ENCODE results near the gene OLFML2B.
A peak's percentile ranks its signal among the peaks of the same experiment; 100 is the strongest.
"Not testable (repeated sequence)": the region's sequence is repeated elsewhere in the genome, so short reads cannot be mapped to it uniquely, and the experiment has no call there.

Gene OLFML2B

GRCh38 chr1:162023547-162024501 is at the start of gene OLFML2B:
Gene OLFML2B, minus strand, starts transcription at chr1:162023869. Its CDS starts 439 bp downstream, at chr1:162023430.
- H3K9me3 Mint-ChIP-seq = no peaks in the 10 kb centered on the region
- H3K27ac Mint-ChIP-seq = no peak within 1 kb of the TSS
- H3K4me1 Mint-ChIP-seq = peaks cover 10% of the 10 kb centered on the region
- peak within 1 kb of the TSS; percentile 80 for H3K4me3 Mint-ChIP-seq
- DNase-seq = peak; percentile 76
- H3K27me3 Mint-ChIP-seq = peaks cover 52% of the 10 kb centered on the region
- CTCF ChIA-PET = interaction anchor here (0.7 to 2.0 kb wide), 15 partner anchors 10 to 274 kb away, joined by 3 to 25 read pairs (median 4); partner anchors contain the start of gene DUSP12
- H3K36me3 Mint-ChIP-seq = no peaks in the 10 kb centered on the region

GRCh38 chr1:162072740-162073139 is 49.1 kb upstream of the OLFML2B start:
- peaks cover 68% of the 10 kb centered on the region for H3K27me3 Mint-ChIP-seq
- peaks cover 3% of the 10 kb centered on the region for H3K4me1 Mint-ChIP-seq
- CTCF ChIA-PET = no interaction called here
- no peak overlapping the region for H3K4me3 Mint-ChIP-seq
- no peaks in the 10 kb centered on the region for H3K36me3 Mint-ChIP-seq
- no peaks in the 10 kb centered on the region for H3K9me3 Mint-ChIP-seq
- H3K27ac Mint-ChIP-seq = no peak overlapping the region
- no peak for DNase-seq

GRCh38 chr1:162070825-162071224 is 47.2 kb upstream of the OLFML2B start:
- Mint-ChIP-seq H3K4me3 (peak overlapping the region; percentile 21), H3K27ac (no peak overlapping the region), H3K36me3 (no peaks in the 10 kb centered on the region), H3K27me3 (peaks cover 60% of the 10 kb centered on the region), H3K9me3 (no peaks in the 10 kb centered on the region), H3K4me1 (peaks cover 3% of the 10 kb centered on the region)
- no peak for DNase-seq
- CTCF ChIA-PET = interaction anchor here (1.2 to 1.5 kb wide), 2 partner anchors 21 to 321 kb away, joined by 3 to 6 read pairs; no protein-coding TSS in a partner anchor

DNA sequence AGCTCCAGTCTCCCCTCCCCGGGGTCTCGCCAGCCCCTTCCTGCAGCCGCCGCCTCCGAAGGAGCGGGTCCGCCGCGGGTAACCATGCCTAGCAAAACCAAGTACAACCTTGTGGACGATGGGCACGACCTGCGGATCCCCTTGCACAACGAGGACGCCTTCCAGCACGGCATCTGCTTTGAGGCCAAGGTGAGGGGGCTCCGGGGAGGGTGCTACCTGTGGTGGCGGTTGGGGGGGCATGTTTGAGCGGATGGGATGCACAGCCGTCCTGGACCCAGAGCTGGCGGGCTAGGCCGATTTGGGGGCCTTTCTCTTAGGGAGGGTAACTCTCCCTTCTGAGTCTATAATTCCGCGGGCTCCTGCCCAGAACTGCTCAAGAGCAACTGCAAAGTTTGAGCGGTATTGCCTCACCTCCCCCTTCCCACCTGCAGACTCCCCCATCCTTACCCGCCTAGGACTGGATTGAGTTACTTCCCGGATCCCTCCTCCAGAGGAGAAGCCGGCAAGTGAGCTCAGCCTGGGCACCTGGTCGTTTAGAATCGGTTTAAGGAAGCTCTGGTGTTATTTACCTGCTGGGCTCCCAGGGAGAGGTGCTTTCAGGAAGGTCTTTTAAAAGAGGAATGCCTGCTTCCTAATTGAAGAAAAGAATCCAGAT is 46.6 kb upstream of the OLFML2B start:
- Mint-ChIP-seq H3K36me3 (no peaks in the 10 kb centered on the region), H3K9me3 (no peaks in the 10 kb centered on the region), H3K4me3 (peak overlapping the region; percentile 75), H3K27me3 (peaks cover 61% of the 10 kb centered on the region), H3K4me1 (peaks cover 3% of the 10 kb centered on the region), H3K27ac (no peak overlapping the region)
- DNase-seq = peak; percentile 33
- CTCF ChIA-PET = interaction anchor here (1.1 to 1.5 kb wide), 3 partner anchors 14 to 321 kb away, joined by 3 to 6 read pairs (median 3); no protein-coding TSS in a partner anchor

GRCh38 chr1:162069334-162070093 is 45.8 kb upstream of the OLFML2B start, which contains the start of gene NOS1AP:
Gene NOS1AP, plus strand, starts transcription at chr1:162069691. Its CDS starts 487 bp downstream, at chr1:162070178.
- Mint-ChIP-seq H3K4me1 (peaks cover 3% of the 10 kb centered on the region), H3K27me3 (peaks cover 63% of the 10 kb centered on the region), H3K27ac (no peak within 1 kb of the TSS), H3K9me3 (no peaks in the 10 kb centered on the region), H3K36me3 (no peaks in the 10 kb centered on the region), H3K4me3 (peak within 1 kb of the TSS; percentile 75)
- DNase-seq = peak; percentile 87
- CTCF ChIA-PET = interaction anchor here (0.6 to 1.5 kb wide), 4 partner anchors 9 to 322 kb away, joined by 3 to 6 read pairs (median 3); no protein-coding TSS in a partner anchor

- H3K27me3 Mint-ChIP-seq = peaks cover 58% of the 10 kb centered on the region
- no peaks in the 10 kb centered on the region for H3K9me3 Mint-ChIP-seq
- CTCF ChIA-PET = interaction anchor here (1.0 kb wide), 1 partner anchor 12 kb away, joined by 3 read pairs; no protein-coding TSS in a partner anchor
- H3K4me1 Mint-ChIP-seq = peaks cover 3% of the 10 kb centered on the region
- no peak overlapping the region for H3K4me3 Mint-ChIP-seq
- no peak overlapping the region for H3K27ac Mint-ChIP-seq
- no peak for DNase-seq
- H3K36me3 Mint-ChIP-seq = no peaks in the 10 kb centered on the region
Observed at GRCh38 chr1:162068301-162068700, 44.6 kb upstream of the OLFML2B start.

- H3K4me1 Mint-ChIP-seq = peaks cover 3% of the 10 kb centered on the region
- CTCF ChIA-PET = interaction anchor here (1.3 to 1.5 kb wide), 2 partner anchors 11 to 290 kb away, joined by 3 read pairs; no protein-coding TSS in a partner anchor
- peaks cover 59% of the 10 kb centered on the region for H3K27me3 Mint-ChIP-seq
Observed at GRCh38 chr1:162067466-162067865, 43.8 kb upstream of the OLFML2B start.

GRCh38 chr1:162066836-162067235 is 43.2 kb upstream of the OLFML2B start:
- DNase-seq, H3K27ac Mint-ChIP-seq, H3K36me3 Mint-ChIP-seq, H3K4me1 Mint-ChIP-seq, H3K4me3 Mint-ChIP-seq, H3K9me3 Mint-ChIP-seq: not testable (repeated sequence)
- H3K27me3 Mint-ChIP-seq = peaks cover 54% of the 10 kb centered on the region
- CTCF ChIA-PET = interaction anchor here (1.3 to 1.5 kb wide), 2 partner anchors 11 to 291 kb away, joined by 3 read pairs; no protein-coding TSS in a partner anchor

More at GRCh38 chr1:162067466-162067865, 43.8 kb upstream of the OLFML2B start:
- no peaks in the 10 kb centered on the region for H3K9me3 Mint-ChIP-seq
- no peak overlapping the region for H3K27ac Mint-ChIP-seq
- H3K4me3 Mint-ChIP-seq = no peak overlapping the region
- no peaks in the 10 kb centered on the region for H3K36me3 Mint-ChIP-seq
- no peak for DNase-seq

DNA sequence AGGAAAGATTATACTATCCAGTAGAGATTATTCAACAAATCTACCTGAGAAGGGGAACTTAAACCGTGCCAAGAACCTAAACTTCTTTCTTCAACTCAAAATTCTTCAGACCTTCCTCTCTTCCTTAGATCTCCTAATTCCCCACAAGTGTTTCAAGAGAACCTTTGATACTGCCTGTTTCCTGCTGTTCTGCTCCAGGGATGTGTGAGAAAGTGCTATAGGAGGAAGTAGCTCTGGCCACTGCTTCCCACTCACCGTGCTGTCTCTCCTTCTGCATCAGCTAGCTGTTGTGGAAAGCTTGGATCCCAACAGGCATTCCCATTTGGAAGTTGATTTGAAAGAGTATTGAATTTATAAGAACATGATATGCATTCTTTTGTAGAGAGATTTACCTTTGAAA is 41.3 kb upstream of the OLFML2B start:
- peaks cover 36% of the 10 kb centered on the region for H3K27me3 Mint-ChIP-seq
- peaks cover 3% of the 10 kb centered on the region for H3K4me1 Mint-ChIP-seq

GRCh38 chr1:162062542-162063015 is 38.9 kb upstream of the OLFML2B start:
- H3K9me3 Mint-ChIP-seq = no peaks in the 10 kb centered on the region
- H3K36me3 Mint-ChIP-seq = no peaks in the 10 kb centered on the region

More for the DNA sequence above, 41.3 kb upstream of the OLFML2B start:
- no peak for DNase-seq
- H3K27ac Mint-ChIP-seq = no peak overlapping the region
- H3K9me3 Mint-ChIP-seq = no peaks in the 10 kb centered on the region
- CTCF ChIA-PET = no interaction called here
- no peaks in the 10 kb centered on the region for H3K36me3 Mint-ChIP-seq
- no peak overlapping the region for H3K4me3 Mint-ChIP-seq

GRCh38 chr1:162060314-162060713 is 36.6 kb upstream of the OLFML2B start:
- H3K27me3 Mint-ChIP-seq = peaks cover 26% of the 10 kb centered on the region
- H3K27ac Mint-ChIP-seq = no peak overlapping the region
- H3K4me3 Mint-ChIP-seq = no peak overlapping the region
- CTCF ChIA-PET = no interaction called here
- DNase-seq = no peak
- H3K9me3 Mint-ChIP-seq = no peaks in the 10 kb centered on the region
- H3K4me1 Mint-ChIP-seq = no peaks in the 10 kb centered on the region
- H3K36me3 Mint-ChIP-seq = no peaks in the 10 kb centered on the region

More at GRCh38 chr1:162062542-162063015, 38.9 kb upstream of the OLFML2B start:
- CTCF ChIA-PET = interaction anchor here (1.3 kb wide), 1 partner anchor 25 kb away, joined by 4 read pairs; no protein-coding TSS in a partner anchor
- Mint-ChIP-seq H3K27me3 (peaks cover 20% of the 10 kb centered on the region), H3K4me1 (no peaks in the 10 kb centered on the region), H3K4me3 (no peak overlapping the region), H3K27ac (no peak overlapping the region)
- no peak for DNase-seq

DNA sequence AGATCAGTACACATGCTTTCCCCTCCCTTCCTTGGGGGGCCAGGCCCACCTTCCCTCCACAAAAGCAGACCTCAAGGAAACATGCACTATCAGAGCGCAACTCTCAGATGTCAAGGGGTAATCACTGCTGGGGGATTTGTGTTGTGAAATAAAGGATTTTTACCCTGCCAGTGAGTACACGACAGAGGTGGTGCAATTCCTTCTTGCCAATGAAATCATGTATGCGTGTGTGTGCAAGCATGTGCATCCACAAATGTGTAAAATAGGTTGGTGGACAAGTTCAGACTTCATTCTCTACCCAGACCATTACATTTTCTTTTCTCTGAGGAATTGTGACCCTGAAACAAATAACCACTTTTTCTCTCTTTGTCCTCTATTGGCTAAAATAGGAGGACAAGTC is 36.1 kb upstream of the OLFML2B start:
- Mint-ChIP-seq H3K4me3 (no peak overlapping the region), H3K9me3 (no peaks in the 10 kb centered on the region), H3K27ac (no peak overlapping the region), H3K36me3 (no peaks in the 10 kb centered on the region), H3K4me1 (no peaks in the 10 kb centered on the region), H3K27me3 (peaks cover 23% of the 10 kb centered on the region)
- DNase-seq = no peak
- CTCF ChIA-PET = no interaction called here

DNA sequence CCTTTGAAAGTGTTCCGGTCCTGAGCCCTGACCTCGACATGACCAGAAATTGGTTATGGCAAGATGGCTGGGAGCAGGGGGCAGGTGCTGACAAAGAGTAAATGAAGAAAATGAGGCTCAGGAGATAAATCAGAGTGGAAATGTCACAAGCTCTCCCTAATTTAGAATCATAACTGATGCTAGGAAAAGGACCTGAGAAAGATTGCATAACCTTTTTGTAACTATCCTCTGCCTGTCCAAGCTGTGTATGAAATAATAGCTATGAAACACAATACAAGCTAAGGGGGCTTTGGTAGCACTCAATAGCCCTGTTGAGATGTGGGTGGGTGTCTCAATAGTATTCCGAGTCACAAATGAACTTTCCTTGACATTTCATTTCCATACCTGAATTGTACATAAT is 32.9 kb upstream of the OLFML2B start:
- Mint-ChIP-seq H3K4me1 (no peaks in the 10 kb centered on the region), H3K4me3 (no peak overlapping the region), H3K9me3 (no peaks in the 10 kb centered on the region), H3K27me3 (peaks cover 10% of the 10 kb centered on the region), H3K36me3 (no peaks in the 10 kb centered on the region), H3K27ac (no peak overlapping the region)
- DNase-seq = no peak
- CTCF ChIA-PET = interaction anchor here (0.6 to 1.6 kb wide), 19 partner anchors 10 to 570 kb away, joined by 3 to 11 read pairs (median 4); partner anchors contain the start of gene NOS1AP

All from activated naive CD4-positive, alpha-beta T cell treated with anti-CD3 and anti-CD28 coated beads, Interleukin-2, amount 10 ng/mL, durations not matched to agents 7 days and 5 days (primary cell).